H9 (cell line): ENCODE measurements around the gene PTGFR. TPM values are rescaled to one million over a fixed set of nuclear protein-coding genes. Genes with fewer than 3 reads are reported as not detected.

ENCODE experiments used
- DNase-seq: peaks from one replicate; pipeline ENCODE4 v3.0.0-alpha.2; 2017
- H2AFZ ChIP-seq: one replicate; pipeline ENCODE4 v1.6.1; 2013; ENCODE audit warnings: mild to moderate bottlenecking, low read length, control low read depth, moderate library complexity
- H2AK5ac ChIP-seq: 2 replicates; pipeline ENCODE4 v1.6.1; 2013; ENCODE audit warnings: low read length, control low read depth, mixed read lengths; ENCODE audit not compliant: insufficient read length
- H2BK120ac ChIP-seq: one replicate; pipeline ENCODE4 v1.6.1; 2013; ENCODE audit warnings: low read depth, mild to moderate bottlenecking, low read length, control low read depth, inconsistent platforms; ENCODE audit not compliant: poor library complexity, severe bottlenecking
- H2BK12ac ChIP-seq: 2 replicates; pipeline ENCODE4 v1.6.1; 2013; ENCODE audit warnings: low read length, control low read depth, mixed read lengths, low read depth; ENCODE audit not compliant: insufficient read length
- H2BK15ac ChIP-seq: 2 replicates; pipeline ENCODE4 v1.6.1; 2013; ENCODE audit warnings: low read depth, low read length, control low read depth
- H2BK20ac ChIP-seq: one replicate; pipeline ENCODE4 v1.6.1; 2013; ENCODE audit warnings: low read depth, mild to moderate bottlenecking, low read length, control low read depth, inconsistent platforms; ENCODE audit not compliant: poor library complexity, severe bottlenecking
- H2BK5ac ChIP-seq: 2 replicates; pipeline ENCODE4 v1.6.1; 2013; ENCODE audit warnings: low read length, control low read depth, mixed read lengths; ENCODE audit not compliant: insufficient read length
- H3K14ac ChIP-seq: 2 replicates; pipeline ENCODE4 v1.6.1; 2013; ENCODE audit warnings: low read length, control low read depth; ENCODE audit not compliant: insufficient read depth
- H3K18ac ChIP-seq: 2 replicates; pipeline ENCODE4 v1.6.1; 2013; ENCODE audit warnings: low read depth, mild to moderate bottlenecking, mixed read lengths, low read length, control low read depth; ENCODE audit not compliant: insufficient read length
- H3K23ac ChIP-seq: 2 replicates; pipeline ENCODE4 v1.6.1; 2013; ENCODE audit warnings: low read length, control low read depth, mixed read lengths, low read depth; ENCODE audit not compliant: insufficient read length
- H3K23me2 ChIP-seq: 2 replicates; pipeline ENCODE4 v1.6.1; 2013; ENCODE audit warnings: low read depth, mild to moderate bottlenecking, mixed read lengths, low read length, control low read depth; ENCODE audit not compliant: insufficient read length, poor library complexity, severe bottlenecking
- H3K27ac ChIP-seq: 2 replicates; pipeline ENCODE4 v1.5.1; 2013; ENCODE audit warnings: low read length, control low read depth, mixed read lengths, low read depth; ENCODE audit not compliant: insufficient read length
- H3K27me3 ChIP-seq: 2 replicates; pipeline ENCODE4 v1.6.1; 2013; ENCODE audit warnings: low read length, control low read depth, inconsistent platforms; ENCODE audit not compliant: insufficient read depth
- H3K4ac ChIP-seq: 2 replicates; pipeline ENCODE4 v1.6.1; 2013; ENCODE audit warnings: low read depth, mild to moderate bottlenecking, control low read depth, inconsistent platforms, low read length, moderate library complexity
- H3K4me1 ChIP-seq: 2 replicates; pipeline ENCODE4 v1.6.1; 2013; ENCODE audit warnings: low read length, control low read depth, inconsistent platforms; ENCODE audit not compliant: insufficient read depth
- H3K4me2 ChIP-seq: 2 replicates; pipeline ENCODE4 v1.6.1; 2013; ENCODE audit warnings: low read length, control low read depth, mixed read lengths; ENCODE audit not compliant: insufficient read length, insufficient read depth
- H3K56ac ChIP-seq: 2 replicates; pipeline ENCODE4 v1.6.1; 2013; ENCODE audit warnings: low read depth, mild to moderate bottlenecking, mixed read lengths, low read length, control low read depth; ENCODE audit not compliant: insufficient read length
- H3K79me1 ChIP-seq: 2 replicates; pipeline ENCODE4 v1.6.1; 2013; ENCODE audit warnings: low read depth, mild to moderate bottlenecking, moderate library complexity, low read length, control low read depth, inconsistent platforms; ENCODE audit not compliant: insufficient read depth, poor library complexity, severe bottlenecking
- H3K79me2 ChIP-seq: 2 replicates; pipeline ENCODE4 v1.6.1; 2013; ENCODE audit warnings: low read length, control low read depth, inconsistent platforms; ENCODE audit not compliant: insufficient read depth
- H3K9ac ChIP-seq: 2 replicates; pipeline ENCODE4 v1.6.1; 2013; ENCODE audit warnings: low read length, control low read depth, mixed read lengths; ENCODE audit not compliant: insufficient read length; ENCODE audit errors: extremely low read depth
- H3K9me3 ChIP-seq: one replicate; pipeline ENCODE4 v1.6.1; 2013; ENCODE audit warnings: low read depth, low read length, inconsistent platforms; ENCODE audit not compliant: control insufficient read depth
- H3T11ph ChIP-seq: one replicate; pipeline ENCODE4 v1.6.1; 2013; ENCODE audit warnings: mild to moderate bottlenecking, low read length, control low read depth, inconsistent platforms
- H4K20me1 ChIP-seq: one replicate; pipeline ENCODE4 v1.6.1; 2013; ENCODE audit not compliant: control insufficient read depth, insufficient read length, insufficient read depth
- H4K5ac ChIP-seq: 2 replicates; pipeline ENCODE4 v1.6.1; 2013; ENCODE audit warnings: low read depth, mild to moderate bottlenecking, mixed read lengths, low read length, control low read depth; ENCODE audit not compliant: insufficient read length
- H4K8ac ChIP-seq: replicated peaks from 2 replicates; pipeline ENCODE4 v1.6.1; 2013; ENCODE audit warnings: low read length, control low read depth, mixed read lengths, low read depth; ENCODE audit not compliant: insufficient read length
- H4K91ac ChIP-seq: 2 replicates; pipeline ENCODE4 v1.6.1; 2013; ENCODE audit warnings: low read depth, mild to moderate bottlenecking, moderate library complexity, mixed read lengths, low read length, control low read depth; ENCODE audit not compliant: insufficient read length
- H3K27ac Mint-ChIP-seq, 3 experiments: 2 replicates in 2 of 3; 3 replicates in 1 of 3; pipeline ENCODE4 v1.8.0; 2020 to 2021; ENCODE audit warnings: mixed read lengths in 3 of 3, mild to moderate bottlenecking in 1 of 3, moderate library complexity in 1 of 3
- H3K27me3 Mint-ChIP-seq: 2 replicates; pipeline ENCODE4 v1.8.0; 2021; ENCODE audit warnings: low read depth, mild to moderate bottlenecking, moderate library complexity, mixed read lengths
- H3K36me3 Mint-ChIP-seq, 3 experiments: 2 replicates in 2 of 3; 3 replicates in 1 of 3; pipeline ENCODE4 v1.8.0; 2020 to 2021; ENCODE audit warnings: low read depth in 3 of 3, mixed read lengths in 3 of 3; ENCODE audit not compliant: insufficient read depth in 1 of 3
- H3K4me1 Mint-ChIP-seq, 2 experiments: 2 replicates each; pipeline ENCODE4 v1.8.0; 2020; ENCODE audit warnings: mixed read lengths in 2 of 2
- H3K4me3 Mint-ChIP-seq, 2 experiments: 2 replicates in 1 of 2; 3 replicates in 1 of 2; pipeline ENCODE4 v1.8.0; 2020 to 2021; ENCODE audit warnings: mild to moderate bottlenecking in 2 of 2, mixed read lengths in 2 of 2, moderate library complexity in 1 of 2
- H3K9me3 Mint-ChIP-seq, 2 experiments: 2 replicates in 1 of 2; 3 replicates in 1 of 2; pipeline ENCODE4 v1.8.0; 2020; ENCODE audit warnings: mild to moderate bottlenecking in 2 of 2, mixed read lengths in 2 of 2, moderate library complexity in 1 of 2
- WGBS: extraction: QIAGEN DNeasy Blood & Tissue Kit; methylation state at CpG from one replicate; pipeline ENCODE4 v1.1.7; 2013; ENCODE audit warnings: missing lambda C conversion rate, low lambda C conversion rate, mixed read lengths; ENCODE audit not compliant: insufficient read length; ENCODE audit errors: extremely low coverage; 5-methylcytosine and 5-hydroxymethylcytosine counted together
- total RNA-seq: library from RNA; stranded (reverse); gene quantifications from 2 replicates; pipeline ENCODE4 v1.2.1, GENCODE V29; 2021
- TF ChIP-seq, protein P1 (sequence below): fragments of 200-600 bp; sonication (generic); conservative IDR thresholded peaks from 3 replicates; pipeline ENCODE4 v1.8.0; 2021; ENCODE audit warnings: antibody characterized with exemption, mild to moderate bottlenecking

The PTGFR gene
- total RNA-seq, 1 experiment from 2014 or later: not detected

DNA sequence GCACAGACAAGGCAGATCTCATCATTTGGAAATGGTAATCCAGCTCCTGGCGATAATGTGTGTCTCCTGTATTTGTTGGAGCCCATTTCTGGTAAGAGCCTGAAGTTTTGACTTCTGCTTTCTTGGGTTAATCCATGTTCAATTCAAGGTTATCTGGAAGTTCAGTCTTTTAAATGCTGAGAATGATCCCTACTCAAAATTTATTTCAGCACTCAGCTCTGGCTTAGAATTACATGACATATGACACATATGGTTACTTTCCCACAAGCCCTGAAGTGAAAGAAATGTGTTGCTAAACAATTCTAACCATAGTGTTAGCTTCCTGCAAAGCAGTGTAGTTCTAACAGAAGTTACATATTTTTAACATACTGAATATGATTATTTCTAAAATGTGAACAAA, 2.7 kb downstream of the PTGFR start:
- no peak overlapping the region for H3T11ph ChIP-seq
- Mint-ChIP-seq H3K36me3 (no peaks in the 10 kb centered on the region; a peak in 1 of 7 replicates), H3K4me1 (peaks cover 10 to 22% of the 10 kb centered on the region in 2 experiments), H3K27ac (no peak overlapping the region), H3K4me3 (no peak overlapping the region), H3K9me3 (peaks cover 0 to under 1% of the 10 kb centered on the region in 2 experiments; a peak in 2 of 5 replicates), H3K27me3 (peaks cover 67% of the 10 kb centered on the region)
- no peak overlapping the region for H3K9ac ChIP-seq
- no peak overlapping the region for H4K8ac ChIP-seq
- WGBS: no CpG with 5 or more reads among the region's 1 CpG
- no peak overlapping the region for H3K18ac ChIP-seq
- no peak overlapping the region for H4K91ac ChIP-seq
- no peak for DNase-seq
- no peaks in the 10 kb centered on the region for H4K20me1 ChIP-seq
- H2BK5ac ChIP-seq: no peak overlapping the region
- no peak overlapping the region for H3K14ac ChIP-seq
- peaks cover 20% of the 10 kb centered on the region; the same call in 1 of the 2 replicates for H3K27me3 ChIP-seq
- H3K9me3 ChIP-seq: no peaks in the 10 kb centered on the region
- no peak overlapping the region for H3K56ac ChIP-seq
- no peak overlapping the region for H3K4ac ChIP-seq
- TF ChIP-seq, protein P1, sequence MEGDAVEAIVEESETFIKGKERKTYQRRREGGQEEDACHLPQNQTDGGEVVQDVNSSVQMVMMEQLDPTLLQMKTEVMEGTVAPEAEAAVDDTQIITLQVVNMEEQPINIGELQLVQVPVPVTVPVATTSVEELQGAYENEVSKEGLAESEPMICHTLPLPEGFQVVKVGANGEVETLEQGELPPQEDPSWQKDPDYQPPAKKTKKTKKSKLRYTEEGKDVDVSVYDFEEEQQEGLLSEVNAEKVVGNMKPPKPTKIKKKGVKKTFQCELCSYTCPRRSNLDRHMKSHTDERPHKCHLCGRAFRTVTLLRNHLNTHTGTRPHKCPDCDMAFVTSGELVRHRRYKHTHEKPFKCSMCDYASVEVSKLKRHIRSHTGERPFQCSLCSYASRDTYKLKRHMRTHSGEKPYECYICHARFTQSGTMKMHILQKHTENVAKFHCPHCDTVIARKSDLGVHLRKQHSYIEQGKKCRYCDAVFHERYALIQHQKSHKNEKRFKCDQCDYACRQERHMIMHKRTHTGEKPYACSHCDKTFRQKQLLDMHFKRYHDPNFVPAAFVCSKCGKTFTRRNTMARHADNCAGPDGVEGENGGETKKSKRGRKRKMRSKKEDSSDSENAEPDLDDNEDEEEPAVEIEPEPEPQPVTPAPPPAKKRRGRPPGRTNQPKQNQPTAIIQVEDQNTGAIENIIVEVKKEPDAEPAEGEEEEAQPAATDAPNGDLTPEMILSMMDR: no peak
- H2BK120ac ChIP-seq: no peak overlapping the region
- no peak overlapping the region for H3K27ac ChIP-seq
- H2BK20ac ChIP-seq: no peak overlapping the region
- no peak overlapping the region for H2BK15ac ChIP-seq
- H3K23ac ChIP-seq: no peak overlapping the region
- no peak overlapping the region for H2AK5ac ChIP-seq
- no peak overlapping the region for H4K5ac ChIP-seq
- no peaks in the 10 kb centered on the region for H3K79me2 ChIP-seq
- no peak overlapping the region for H2BK12ac ChIP-seq
- no peaks in the 10 kb centered on the region for H3K79me1 ChIP-seq
- H2AFZ ChIP-seq: no peak overlapping the region
- H3K4me1 ChIP-seq: no peaks in the 10 kb centered on the region; the same call in 1 of the 2 replicates
- H3K4me2 ChIP-seq: no peak overlapping the region
- H3K23me2 ChIP-seq: peaks cover 13% of the 10 kb centered on the region
